Effector memory CD4-positive, alpha-beta T cell (primary cell): ENCODE measurements around the gene LSP1.

Experiments used
- DNase-seq, 3 donors: peaks; one replicate each; pipeline ENCODE4 v3.0.0-alpha.2; 2020
- H3K27ac ChIP-seq: 2 replicates; pipeline ENCODE4 v1.7.0; 2013; ENCODE audit warnings: mild to moderate bottlenecking, low read length, moderate library complexity; ENCODE audit not compliant: insufficient read depth, poor library complexity, severe bottlenecking
- H3K27me3 ChIP-seq: replicated peaks from 2 replicates; pipeline ENCODE4 v1.7.0; 2013; ENCODE audit warnings: mild to moderate bottlenecking, low read length; ENCODE audit not compliant: insufficient read depth, control insufficient read depth, poor library complexity, severe bottlenecking
- H3K36me3 ChIP-seq: 2 replicates; pipeline ENCODE4 v1.7.0; 2013; ENCODE audit warnings: mild to moderate bottlenecking, low read length, moderate library complexity; ENCODE audit not compliant: control insufficient read depth, insufficient read depth
- H3K4me1 ChIP-seq: 2 replicates; pipeline ENCODE4 v1.7.0; 2013; ENCODE audit warnings: low read length, mild to moderate bottlenecking; ENCODE audit not compliant: control insufficient read depth, insufficient read depth, poor library complexity, severe bottlenecking
- H3K4me3 ChIP-seq: 2 replicates; pipeline ENCODE4 v1.7.0; 2013; ENCODE audit warnings: low read length, low read depth, mild to moderate bottlenecking; ENCODE audit not compliant: insufficient read depth, poor library complexity, severe bottlenecking
- H3K9me3 ChIP-seq: 2 replicates; pipeline ENCODE4 v1.7.0; 2013; ENCODE audit warnings: mild to moderate bottlenecking, low read length, moderate library complexity; ENCODE audit not compliant: control insufficient read depth

The LSP1 gene

DNA sequence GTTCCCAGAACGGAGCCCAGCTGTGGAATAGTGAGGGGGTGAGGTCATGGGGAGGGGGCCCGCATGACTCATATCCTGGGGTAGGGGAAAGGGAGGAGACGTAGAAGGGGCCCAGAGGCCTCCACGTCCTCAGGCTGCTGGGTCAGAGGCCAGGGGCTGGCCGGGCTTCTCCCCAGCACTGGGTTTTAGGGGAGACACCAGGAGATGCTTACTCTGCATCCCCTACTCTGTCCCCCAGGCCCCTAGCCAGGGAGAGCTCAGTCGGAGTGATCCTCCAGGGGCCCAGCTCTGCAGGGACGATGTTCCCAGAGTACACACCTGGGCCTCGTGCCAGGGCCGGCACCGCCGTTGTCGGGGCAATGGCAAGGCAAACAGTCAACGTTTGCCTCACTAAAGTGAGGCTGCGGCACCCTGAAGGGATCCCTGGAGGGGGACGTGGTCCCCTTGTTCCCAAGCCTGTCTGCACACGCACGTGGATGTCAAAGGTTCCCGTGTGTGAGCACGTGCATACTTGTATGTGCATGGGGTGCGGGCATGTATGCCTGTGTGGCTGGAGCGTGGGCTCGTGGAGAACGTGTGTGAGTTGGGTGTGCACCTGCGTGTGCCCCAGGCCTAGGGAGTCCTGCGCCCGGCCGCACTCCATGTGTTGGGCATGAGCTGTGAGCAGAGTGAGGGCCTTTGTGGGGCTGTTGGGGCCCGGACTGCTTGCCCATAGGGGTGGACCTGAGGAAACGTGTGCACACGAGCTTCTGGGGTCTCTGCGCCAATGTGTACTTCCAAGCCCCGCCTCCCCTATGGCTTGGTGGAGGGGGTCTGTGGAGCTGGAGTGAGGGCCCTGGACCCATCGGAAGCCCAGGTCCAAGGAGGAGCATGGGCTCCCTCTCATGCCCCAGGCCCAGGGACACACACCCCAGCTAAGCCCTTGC lies 24.6 kb downstream of the LSP1 start:
- DNase-seq: no peak
- Histone ChIP-seq H3K27ac (no peak overlapping the region), H3K4me3 (no peak overlapping the region), H3K27me3 (no peaks in the 10 kb centered on the region), H3K36me3 (no peaks in the 10 kb centered on the region), H3K9me3 (no peaks in the 10 kb centered on the region), H3K4me1 (peaks cover 10% of the 10 kb centered on the region)

DNA sequence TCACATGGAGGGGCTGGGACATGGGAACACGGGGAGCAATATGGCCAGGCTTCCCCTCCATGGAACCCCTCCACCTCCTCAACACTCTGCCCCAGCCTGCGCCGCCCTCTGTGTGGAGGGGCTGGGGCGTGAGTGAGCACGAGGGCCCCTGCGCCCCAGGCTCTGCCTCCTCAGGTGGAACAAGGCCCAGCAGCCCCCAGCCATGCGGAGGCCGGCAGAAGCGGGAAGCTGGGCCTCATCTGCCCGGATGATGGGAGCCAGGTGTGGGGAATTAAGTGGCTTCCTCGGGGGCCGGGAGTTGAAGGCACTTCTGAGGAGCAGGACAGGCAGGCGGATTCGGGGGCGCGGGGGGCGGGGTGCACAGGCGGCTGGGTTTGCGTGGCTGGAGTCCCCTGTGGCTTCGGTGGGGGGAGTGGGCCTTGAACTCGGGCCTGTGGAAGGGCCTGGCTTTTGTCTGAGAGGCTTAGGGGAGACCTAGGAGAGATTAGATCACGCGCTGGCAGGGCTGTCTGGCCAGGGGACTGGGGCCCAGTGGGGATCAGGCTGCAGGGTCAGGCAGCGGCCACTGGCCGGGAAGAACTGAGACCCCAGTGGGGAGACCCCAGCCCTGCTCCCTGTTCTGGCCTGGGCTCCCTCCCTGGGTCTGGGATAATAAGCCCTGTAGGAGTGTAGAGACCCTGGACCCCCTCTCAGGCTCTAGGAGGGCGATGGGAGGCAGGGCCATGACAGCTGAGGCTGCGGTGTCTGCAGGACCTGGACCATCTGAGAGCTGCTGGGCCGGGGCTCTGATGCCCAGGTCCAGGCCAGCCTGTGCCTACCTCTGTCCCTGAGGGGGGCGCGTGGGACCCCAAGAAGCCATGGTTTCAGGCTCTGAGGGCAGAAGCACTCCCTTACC lies 25.5 kb downstream of the LSP1 start:
- H3K4me3 ChIP-seq: no peak overlapping the region
- H3K27me3 ChIP-seq: no peaks in the 10 kb centered on the region
- peaks cover 6% of the 10 kb centered on the region for H3K36me3 ChIP-seq
- no peak for DNase-seq
- no peak overlapping the region for H3K27ac ChIP-seq
- H3K4me1 ChIP-seq: peaks cover 10% of the 10 kb centered on the region
- H3K9me3 ChIP-seq: no peaks in the 10 kb centered on the region

DNA sequence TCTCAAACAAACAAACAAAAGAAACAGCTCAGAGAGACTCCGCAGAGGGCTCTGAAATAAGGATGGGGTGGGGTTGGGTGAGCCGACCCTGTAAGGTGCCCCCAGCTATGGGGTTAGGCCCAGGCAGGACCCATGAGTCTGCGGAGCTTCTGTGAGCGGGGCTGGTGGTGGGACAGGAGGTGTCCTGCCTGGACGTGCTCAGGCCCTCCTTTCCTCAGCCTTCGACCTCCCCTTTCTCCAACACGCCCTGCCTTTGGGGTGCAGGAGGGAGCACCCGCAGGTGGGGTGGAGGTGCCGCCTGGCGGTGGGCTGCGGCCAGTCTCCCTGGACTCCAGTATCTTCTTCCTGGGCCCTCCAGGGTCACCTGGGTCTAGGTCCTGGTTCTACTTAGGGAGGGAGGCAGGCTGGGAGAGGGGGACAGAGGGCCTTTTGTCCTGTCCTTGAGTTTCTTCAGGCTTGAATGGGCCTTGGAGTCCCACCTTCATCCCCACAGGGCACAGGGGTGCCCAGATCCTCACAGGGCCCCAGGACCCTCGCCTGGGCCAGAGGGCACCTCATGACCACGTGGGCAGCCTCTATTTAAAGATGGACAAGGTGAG lies 26.6 kb downstream of the LSP1 start:
- peaks cover 10% of the 10 kb centered on the region for H3K4me1 ChIP-seq
- no peak overlapping the region for H3K4me3 ChIP-seq
- no peaks in the 10 kb centered on the region for H3K27me3 ChIP-seq
- no peak for DNase-seq
- H3K36me3 ChIP-seq: peaks cover 17% of the 10 kb centered on the region
- H3K9me3 ChIP-seq: no peaks in the 10 kb centered on the region
- no peak overlapping the region for H3K27ac ChIP-seq

DNA sequence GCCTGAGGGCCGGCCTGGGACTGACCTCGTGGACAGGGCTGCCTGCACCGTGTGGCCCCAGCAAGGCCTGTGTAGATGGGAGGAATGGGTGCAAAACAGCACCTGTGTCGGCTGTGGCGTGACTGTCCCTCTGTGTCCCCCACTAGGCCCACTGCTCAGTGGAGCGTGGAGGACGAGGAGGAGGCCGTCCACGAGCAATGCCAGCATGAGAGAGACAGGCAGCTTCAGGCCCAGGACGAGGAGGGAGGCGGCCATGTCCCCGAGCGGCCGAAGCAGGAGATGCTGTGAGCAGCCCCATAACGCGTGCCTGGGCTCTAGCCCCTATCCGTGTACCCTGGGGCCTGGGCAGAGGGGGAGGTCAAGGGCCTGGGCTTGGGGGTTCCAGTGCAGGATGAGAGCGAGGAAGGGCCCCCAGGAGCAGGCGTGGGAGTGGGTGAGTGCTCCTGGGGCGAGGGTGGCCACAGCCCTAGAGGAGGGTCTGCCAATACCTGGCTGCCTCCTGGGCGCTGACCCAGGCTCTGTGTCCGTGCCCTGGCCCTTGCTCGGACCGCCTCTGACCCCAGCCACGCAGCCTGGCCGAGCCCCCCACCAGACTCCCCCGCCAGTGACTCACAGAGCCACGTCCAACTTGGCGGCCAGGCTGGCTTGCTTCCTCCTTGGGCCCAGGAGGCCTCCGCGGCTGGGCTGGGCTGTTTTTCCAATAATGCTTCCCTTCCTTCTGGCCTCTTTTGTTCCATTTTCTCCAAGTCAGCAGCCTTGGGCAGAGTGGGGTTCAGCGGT lies 27.2 kb downstream of the LSP1 start:
- H3K4me3 ChIP-seq: no peak overlapping the region
- H3K9me3 ChIP-seq: no peaks in the 10 kb centered on the region
- peaks cover 8% of the 10 kb centered on the region for H3K4me1 ChIP-seq
- no peak overlapping the region for H3K27ac ChIP-seq
- no peaks in the 10 kb centered on the region for H3K27me3 ChIP-seq
- no peak for DNase-seq
- peaks cover 24% of the 10 kb centered on the region for H3K36me3 ChIP-seq

DNA sequence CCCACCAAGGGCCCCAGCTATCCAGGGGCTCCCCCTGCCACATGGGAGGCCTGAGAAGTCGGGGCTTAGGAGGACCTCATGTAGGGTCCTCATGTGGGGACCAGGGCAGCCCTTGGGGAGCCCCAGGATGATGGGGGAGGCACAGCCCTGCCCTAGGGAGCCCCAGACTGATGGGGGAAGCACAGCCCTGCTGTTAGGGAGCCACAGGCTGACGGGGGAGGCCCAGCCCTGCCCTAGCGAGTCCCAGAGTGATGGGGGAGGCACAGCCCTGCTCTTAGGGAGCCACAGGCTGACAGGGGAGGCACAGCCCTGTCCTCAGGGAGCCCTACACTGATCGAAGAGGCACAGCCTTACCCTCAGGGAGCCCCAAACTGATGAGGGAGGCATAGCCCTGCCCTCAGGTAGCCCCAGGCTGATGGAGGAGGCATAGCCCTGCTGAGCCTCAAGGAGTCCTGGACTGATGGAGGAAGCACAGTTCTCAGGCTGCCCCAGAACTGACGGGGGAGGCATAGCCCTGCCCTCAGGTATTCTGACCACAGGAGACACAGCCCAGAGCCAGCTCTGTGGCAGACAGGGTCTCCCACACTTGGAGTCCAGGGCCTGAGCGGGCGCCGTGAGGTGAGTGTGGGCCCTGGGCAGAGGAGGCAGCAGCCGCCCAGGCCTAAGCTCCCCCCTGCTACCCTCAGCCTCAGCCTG lies 28.0 kb downstream of the LSP1 start:
- no peaks in the 10 kb centered on the region for H3K27me3 ChIP-seq
- peak overlapping the region; percentile 13 for H3K27ac ChIP-seq
- no peak overlapping the region for H3K4me3 ChIP-seq
- H3K4me1 ChIP-seq: peaks cover 8% of the 10 kb centered on the region
- DNase-seq: no peak
- H3K36me3 ChIP-seq: peaks cover 32% of the 10 kb centered on the region
- no peaks in the 10 kb centered on the region for H3K9me3 ChIP-seq

DNA sequence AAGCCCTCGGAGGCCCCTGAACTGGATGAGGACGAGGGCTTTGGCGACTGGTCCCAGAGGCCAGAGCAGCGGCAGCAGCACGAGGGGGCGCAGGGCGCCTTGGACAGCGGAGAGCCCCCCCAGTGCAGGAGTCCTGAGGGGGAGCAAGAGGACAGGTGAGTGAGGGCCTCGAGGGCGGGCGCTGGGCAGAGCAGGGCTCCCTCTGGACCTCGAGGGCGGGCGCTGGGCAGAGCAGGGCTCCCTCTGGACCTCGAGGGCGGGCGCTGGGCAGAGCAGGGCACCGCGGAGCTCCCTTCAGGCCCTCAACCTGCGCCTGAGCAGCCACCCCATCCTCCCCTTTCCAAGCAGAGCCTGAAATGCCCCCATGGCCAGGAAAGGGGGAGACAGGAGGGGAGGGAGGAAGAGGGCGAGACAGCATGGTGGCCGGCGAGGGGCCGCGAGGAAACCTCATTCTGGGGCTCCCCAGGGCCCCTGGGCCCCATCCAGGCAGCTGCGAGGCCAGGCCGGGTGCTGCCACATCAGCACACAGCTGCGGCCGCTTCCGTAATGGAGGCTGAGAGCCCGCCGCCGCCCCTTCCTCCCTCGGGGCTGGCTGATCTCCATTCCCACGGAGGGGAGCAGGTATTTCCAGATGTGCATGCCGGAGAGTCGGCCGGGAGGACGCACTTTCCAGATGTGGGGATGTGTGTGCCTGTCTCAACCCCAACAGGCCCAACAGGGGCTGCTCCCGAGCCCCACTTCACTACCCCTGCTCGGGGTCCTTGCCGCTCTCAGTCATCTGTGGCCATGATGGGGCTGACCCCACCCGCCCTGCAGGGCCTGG lies 28.8 kb downstream of the LSP1 start:
- H3K9me3 ChIP-seq: no peaks in the 10 kb centered on the region
- peaks cover 8% of the 10 kb centered on the region for H3K4me1 ChIP-seq
- H3K36me3 ChIP-seq: peaks cover 36% of the 10 kb centered on the region
- no peaks in the 10 kb centered on the region for H3K27me3 ChIP-seq
- no peak overlapping the region for H3K4me3 ChIP-seq
- H3K27ac ChIP-seq: peak overlapping the region; percentile 13
- no peak for DNase-seq

DNA sequence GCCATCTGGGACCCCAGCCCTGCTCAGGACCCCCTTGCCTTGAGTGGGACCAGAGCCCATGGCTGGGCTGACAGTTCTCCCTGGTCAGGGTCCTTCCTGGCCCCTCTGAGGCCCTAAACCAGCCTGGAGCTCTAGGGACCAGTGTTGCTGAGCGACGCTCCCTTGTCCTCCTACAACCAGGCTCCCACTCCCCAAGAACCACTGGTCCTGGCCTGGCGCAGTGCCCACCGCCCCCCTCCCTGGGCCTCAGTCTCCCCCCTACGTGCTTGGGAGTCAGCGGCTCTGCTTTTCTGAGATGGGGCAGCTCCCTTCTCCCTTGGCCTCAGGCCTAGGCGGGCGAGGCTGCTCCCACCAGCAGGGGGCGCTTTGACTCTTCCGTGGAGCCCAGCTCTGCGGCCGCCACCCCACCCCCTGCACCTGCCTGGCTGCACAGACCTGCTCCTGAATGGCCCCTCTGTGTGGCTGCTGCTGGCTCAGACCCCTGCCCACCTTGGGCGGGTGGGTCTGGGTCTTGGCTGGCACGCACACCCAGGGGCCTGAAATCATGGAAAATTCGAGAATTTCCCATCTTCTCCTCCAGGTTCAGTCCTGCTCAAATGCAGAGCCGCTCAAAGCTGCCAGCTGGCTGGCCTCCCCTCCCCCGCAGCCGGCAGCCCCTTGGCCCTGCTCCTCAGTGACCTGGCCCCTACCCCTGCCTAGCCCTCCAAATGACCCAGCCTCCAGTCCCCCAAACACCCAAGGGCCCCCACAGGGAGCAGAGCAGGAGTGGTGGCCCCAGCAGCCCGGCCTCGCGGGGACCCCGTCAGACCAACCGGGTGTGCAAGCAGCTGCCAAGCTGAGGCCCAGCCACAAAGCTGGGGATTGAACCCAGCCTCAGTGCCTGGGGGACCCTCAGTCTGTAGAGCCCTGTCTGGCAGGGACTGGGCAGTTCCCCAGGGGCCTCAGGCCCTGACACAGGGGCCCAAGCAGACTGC lies 29.7 kb downstream of the LSP1 start:
- peaks cover 36% of the 10 kb centered on the region for H3K36me3 ChIP-seq
- peaks cover 9% of the 10 kb centered on the region for H3K4me1 ChIP-seq
- no peak overlapping the region for H3K4me3 ChIP-seq
- no peaks in the 10 kb centered on the region for H3K27me3 ChIP-seq
- H3K27ac ChIP-seq: no peak overlapping the region
- no peaks in the 10 kb centered on the region for H3K9me3 ChIP-seq
- DNase-seq: peak; percentile 50 to 58 (median 52)
